Nephron (organoid): Measurements from ENCODE around the gene ATP5F1C.
"Not testable (repeated sequence)": the region's sequence is repeated elsewhere in the genome, so short reads cannot be mapped to it uniquely, and the experiment has no call there.

Source experiments
- H3K27ac Mint-ChIP-seq, 3 experiments: 2 replicates each; pipeline ENCODE4 v1.8.0; 2020; ENCODE audit warnings: mixed read lengths in 3 of 3, mild to moderate bottlenecking in 2 of 3, moderate library complexity in 1 of 3
- H3K27me3 Mint-ChIP-seq: 2 replicates; pipeline ENCODE4 v1.8.0; 2021; ENCODE audit warnings: low read depth, mild to moderate bottlenecking, moderate library complexity, mixed read lengths
- H3K36me3 Mint-ChIP-seq: 2 replicates; pipeline ENCODE4 v1.8.0; 2020; ENCODE audit warnings: low read depth, mixed read lengths
- H3K4me1 Mint-ChIP-seq: 2 replicates; pipeline ENCODE4 v1.8.0; 2020; ENCODE audit warnings: mixed read lengths
- H3K4me3 Mint-ChIP-seq, 3 experiments: 2 replicates each; pipeline ENCODE4 v1.8.0; 2020; ENCODE audit warnings: mild to moderate bottlenecking in 3 of 3, mixed read lengths in 3 of 3, moderate library complexity in 2 of 3
- H3K9me3 Mint-ChIP-seq: 2 replicates; pipeline ENCODE4 v1.8.0; 2020; ENCODE audit warnings: mixed read lengths
- TF ChIP-seq, protein P1 (sequence below), 3 experiments: fragments of 200-600 bp; sonication (generic); IDR thresholded peaks; one replicate each; pipeline ENCODE4 v1.5.0; 2021; ENCODE audit warnings: antibody characterized with exemption in 3 of 3; ENCODE audit not compliant: unreplicated experiment in 3 of 3

The ATP5F1C gene

DNA sequence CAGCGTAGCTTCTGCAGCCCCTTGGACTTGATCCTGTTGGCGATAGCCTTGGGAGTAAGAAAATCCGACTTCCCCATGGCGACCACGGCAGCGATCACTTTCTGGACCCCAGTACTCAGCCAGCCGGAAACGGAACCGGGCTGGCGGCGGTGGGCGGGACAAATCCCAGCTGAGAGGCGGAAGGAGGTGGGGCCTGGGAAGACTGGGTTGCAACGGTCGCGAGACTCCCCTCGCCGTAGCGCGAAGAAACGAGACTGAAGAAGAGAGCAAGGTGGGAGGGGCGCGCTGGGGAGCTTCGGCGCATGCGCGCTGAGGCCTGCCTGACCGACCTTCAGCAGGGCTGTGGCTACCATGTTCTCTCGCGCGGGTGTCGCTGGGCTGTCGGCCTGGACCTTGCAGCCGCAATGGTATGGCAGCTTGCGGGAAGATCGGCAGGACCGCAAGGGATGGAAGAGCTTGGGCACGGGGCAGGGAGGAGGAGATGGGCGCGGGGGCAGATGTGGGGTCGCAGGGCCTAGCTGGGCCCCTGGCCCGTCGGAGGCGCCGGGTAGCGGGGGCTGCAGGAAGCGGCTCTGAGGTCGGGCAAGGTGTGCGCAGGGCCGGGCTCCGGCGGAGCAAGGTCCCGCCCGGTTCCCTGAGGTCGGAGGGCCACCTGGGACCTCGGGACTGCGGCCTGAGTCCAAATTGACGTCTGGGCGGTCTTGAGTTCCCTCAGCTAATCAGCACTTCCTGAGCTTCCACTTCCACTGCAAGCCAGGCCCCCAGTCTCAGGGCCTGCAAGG, at the start of gene ATP5F1C, which contains the start of gene KIN:
Gene ATP5F1C (plus strand): TSS at position 321 of the 782 bp plus-strand sequence. CDS start 31 bp downstream, at position 352.
Gene KIN (minus strand): TSS at position 137 of the 782 bp plus-strand sequence. CDS start 60 bp downstream, at position 77.
- peaks cover 26% of the 10 kb centered on the region for H3K36me3 Mint-ChIP-seq

DNA sequence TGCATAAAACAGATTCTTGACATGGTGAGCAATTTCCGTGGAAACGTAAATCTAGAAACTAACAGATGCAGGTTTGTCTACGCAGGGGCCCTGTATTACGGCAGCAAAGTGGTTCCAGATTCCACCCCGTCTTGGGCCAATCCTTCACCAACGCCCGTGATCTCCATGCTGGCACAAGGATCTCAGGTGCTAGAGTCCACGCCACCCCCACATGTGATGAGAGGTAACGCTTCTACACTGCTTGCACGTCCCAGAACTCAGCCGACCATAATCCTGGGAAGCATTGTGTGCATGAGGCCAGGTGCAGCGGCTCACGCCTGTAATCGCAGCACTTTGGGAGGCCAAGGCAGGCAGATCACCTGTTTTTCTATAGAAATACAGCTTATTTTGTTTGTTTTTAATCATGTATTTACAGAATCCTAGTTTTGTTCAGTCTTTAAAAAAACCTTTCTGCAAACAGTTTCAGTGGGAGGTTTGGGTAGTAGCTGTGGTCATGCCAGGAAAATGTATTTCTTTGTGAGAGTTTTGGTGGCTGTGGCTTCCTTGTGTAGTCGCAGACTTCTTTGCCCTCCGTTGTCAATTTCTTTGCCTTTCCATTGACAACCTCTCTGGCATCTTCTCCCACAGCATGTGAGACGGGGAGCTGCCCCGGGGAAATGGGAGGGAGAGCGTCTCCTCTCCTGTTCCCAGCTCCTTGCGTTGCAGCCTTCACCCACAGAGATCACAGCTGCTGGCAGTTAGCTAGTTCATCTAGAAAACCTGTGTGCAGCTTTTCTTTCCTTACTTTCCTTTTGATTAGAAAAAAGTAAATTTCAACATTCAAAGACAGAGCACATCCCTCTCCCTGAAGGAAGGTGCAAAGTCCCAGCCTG, 49.2 kb upstream of the ATP5F1C start:
- Mint-ChIP-seq H3K27ac (no peak overlapping the region), H3K36me3 (no peaks in the 10 kb centered on the region), H3K9me3 (no peaks in the 10 kb centered on the region), H3K4me3 (no peak overlapping the region), H3K4me1 (no peaks in the 10 kb centered on the region), H3K27me3 (no peaks in the 10 kb centered on the region)
- TF ChIP-seq, protein P1, sequence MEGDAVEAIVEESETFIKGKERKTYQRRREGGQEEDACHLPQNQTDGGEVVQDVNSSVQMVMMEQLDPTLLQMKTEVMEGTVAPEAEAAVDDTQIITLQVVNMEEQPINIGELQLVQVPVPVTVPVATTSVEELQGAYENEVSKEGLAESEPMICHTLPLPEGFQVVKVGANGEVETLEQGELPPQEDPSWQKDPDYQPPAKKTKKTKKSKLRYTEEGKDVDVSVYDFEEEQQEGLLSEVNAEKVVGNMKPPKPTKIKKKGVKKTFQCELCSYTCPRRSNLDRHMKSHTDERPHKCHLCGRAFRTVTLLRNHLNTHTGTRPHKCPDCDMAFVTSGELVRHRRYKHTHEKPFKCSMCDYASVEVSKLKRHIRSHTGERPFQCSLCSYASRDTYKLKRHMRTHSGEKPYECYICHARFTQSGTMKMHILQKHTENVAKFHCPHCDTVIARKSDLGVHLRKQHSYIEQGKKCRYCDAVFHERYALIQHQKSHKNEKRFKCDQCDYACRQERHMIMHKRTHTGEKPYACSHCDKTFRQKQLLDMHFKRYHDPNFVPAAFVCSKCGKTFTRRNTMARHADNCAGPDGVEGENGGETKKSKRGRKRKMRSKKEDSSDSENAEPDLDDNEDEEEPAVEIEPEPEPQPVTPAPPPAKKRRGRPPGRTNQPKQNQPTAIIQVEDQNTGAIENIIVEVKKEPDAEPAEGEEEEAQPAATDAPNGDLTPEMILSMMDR (IDR thresholded peaks at IDR 0.05; ENCODE audit: unreplicated experiment in 3 of 3): no peak

More for the DNA sequence above, at the start of gene ATP5F1C, which contains the start of gene KIN:
- TF ChIP-seq, protein P1 (IDR thresholded peaks at IDR 0.05; ENCODE audit: unreplicated experiment in 3 of 3): no peak
- Mint-ChIP-seq H3K9me3 (no peaks in the 10 kb centered on the region), H3K4me3 (no peak within 1 kb of the TSS), H3K4me1 (peaks cover 30% of the 10 kb centered on the region), H3K27ac (peak within 1 kb of the TSS in 1 of 3 experiments; percentile 93), H3K27me3 (no peaks in the 10 kb centered on the region)

GRCh38 chr10:7744307-7744706, 43.7 kb upstream of the ATP5F1C start:
- no peaks in the 10 kb centered on the region for H3K27me3 Mint-ChIP-seq
- H3K36me3 Mint-ChIP-seq: no peaks in the 10 kb centered on the region
- H3K9me3 Mint-ChIP-seq: no peaks in the 10 kb centered on the region
- H3K27ac Mint-ChIP-seq: no peak overlapping the region
- H3K4me3 Mint-ChIP-seq: no peak overlapping the region
- no peaks in the 10 kb centered on the region for H3K4me1 Mint-ChIP-seq
- TF ChIP-seq, protein P1 (IDR thresholded peaks at IDR 0.05; ENCODE audit: unreplicated experiment in 3 of 3): no peak

GRCh38 chr10:7748637-7749036, 39.3 kb upstream of the ATP5F1C start:
- not testable (repeated sequence) for H3K4me1 Mint-ChIP-seq, H3K27me3 Mint-ChIP-seq, H3K27ac Mint-ChIP-seq, H3K4me3 Mint-ChIP-seq, H3K9me3 Mint-ChIP-seq
- peaks cover 22% of the 10 kb centered on the region for H3K36me3 Mint-ChIP-seq

GRCh38 chr10:7750222-7750621, 37.8 kb upstream of the ATP5F1C start:
- H3K4me3 Mint-ChIP-seq: no peak overlapping the region
- H3K27me3 Mint-ChIP-seq: no peaks in the 10 kb centered on the region
- H3K36me3 Mint-ChIP-seq: peaks cover 38% of the 10 kb centered on the region
- TF ChIP-seq, protein P1 (IDR thresholded peaks at IDR 0.05; ENCODE audit: unreplicated experiment in 3 of 3): no peak
- no peaks in the 10 kb centered on the region for H3K4me1 Mint-ChIP-seq
- no peak overlapping the region for H3K27ac Mint-ChIP-seq
- no peaks in the 10 kb centered on the region for H3K9me3 Mint-ChIP-seq

DNA sequence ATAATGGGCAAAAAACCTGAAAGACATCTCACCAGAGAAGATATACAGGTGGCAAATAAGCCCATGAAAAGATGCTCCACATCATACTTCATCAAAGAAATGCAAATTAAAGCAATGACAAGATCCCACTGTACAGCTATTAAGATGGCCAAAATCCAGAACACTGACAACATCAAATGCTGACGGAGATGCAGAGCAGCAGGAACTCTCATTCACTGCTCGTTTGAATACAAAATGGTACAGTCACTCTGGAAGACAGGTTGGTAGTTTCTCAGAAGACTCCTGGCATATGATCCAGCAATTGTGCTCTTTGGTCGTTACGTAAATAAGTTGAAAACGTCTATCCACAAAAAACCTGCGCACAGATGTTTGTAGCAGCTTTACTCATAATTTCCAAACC, 35.7 kb upstream of the ATP5F1C start:
- Mint-ChIP-seq H3K4me3 (no peak overlapping the region), H3K36me3 (peaks cover 58% of the 10 kb centered on the region), H3K9me3 (no peaks in the 10 kb centered on the region), H3K27ac (no peak overlapping the region), H3K27me3 (no peaks in the 10 kb centered on the region), H3K4me1 (no peaks in the 10 kb centered on the region)
- TF ChIP-seq, protein P1 (IDR thresholded peaks at IDR 0.05; ENCODE audit: unreplicated experiment in 3 of 3): no peak
